ENCODE measurements around the gene NXPE3. TPM values are rescaled to one million over a fixed set of nuclear protein-coding genes. Genes with fewer than 3 reads are reported as not detected.
A peak's percentile ranks its signal among the peaks of the same experiment; 100 is the strongest.

The NXPE3 gene
- total RNA-seq, 1 donor = 11.2 TPM

GRCh38 chr3:101803173-101803782 is 24.3 kb downstream of the NXPE3 start:
- no peak overlapping the region for H2AFZ ChIP-seq (ENCODE audit: low read length)
- H3K36me3 ChIP-seq (ENCODE audit: insufficient read depth, low read length) = peaks cover 15% of the 10 kb centered on the region
- H3K79me2 ChIP-seq (ENCODE audit: insufficient read depth, low read length) = no peaks in the 10 kb centered on the region
- H3K4me1 ChIP-seq (ENCODE audit: insufficient read depth, low read length) = no peaks in the 10 kb centered on the region
- no peaks in the 10 kb centered on the region for H3K9me3 ChIP-seq (ENCODE audit: low read depth, low read length)
- peaks cover 3% of the 10 kb centered on the region for H4K20me1 ChIP-seq (ENCODE audit: insufficient read depth, low read length)
- no peak overlapping the region for H3K4me3 ChIP-seq (ENCODE audit: insufficient read depth, low read length)
- peak; percentile 89 for TF ChIP-seq CTCF (IDR thresholded peaks at IDR 0.05; ENCODE audit: extremely low read depth, low read depth, low read length)
- no peak overlapping the region for H3K4me2 ChIP-seq (ENCODE audit: insufficient read depth, low read length)
- H3K27me3 ChIP-seq (ENCODE audit: insufficient read depth, low read length) = no peaks in the 10 kb centered on the region
- no peak overlapping the region for H3K27ac ChIP-seq (ENCODE audit: low read depth, low read length)
- DNase-seq (ENCODE audit: insufficient read length, low spot score, missing footprints) = peak; percentile 85

- Histone ChIP-seq H3K36me3 (ENCODE audit: insufficient read depth, low read length) (peaks cover 15% of the 10 kb centered on the region), H3K79me2 (ENCODE audit: insufficient read depth, low read length) (no peaks in the 10 kb centered on the region), H3K27me3 (ENCODE audit: insufficient read depth, low read length) (no peaks in the 10 kb centered on the region), H3K27ac (ENCODE audit: low read depth, low read length) (no peak overlapping the region), H2AFZ (ENCODE audit: low read length) (no peak overlapping the region), H3K4me2 (ENCODE audit: insufficient read depth, low read length) (no peak overlapping the region), H3K9me3 (ENCODE audit: low read depth, low read length) (no peaks in the 10 kb centered on the region), H3K4me3 (ENCODE audit: insufficient read depth, low read length) (no peak overlapping the region), H3K4me1 (ENCODE audit: insufficient read depth, low read length) (no peaks in the 10 kb centered on the region), H4K20me1 (ENCODE audit: insufficient read depth, low read length) (peaks cover 3% of the 10 kb centered on the region)
- TF ChIP-seq CTCF (IDR thresholded peaks at IDR 0.05; ENCODE audit: extremely low read depth, low read depth, low read length) = no peak
- no peak for DNase-seq (ENCODE audit: insufficient read length, low spot score, missing footprints)
Measured at GRCh38 chr3:101803939-101804338, 24.9 kb downstream of the NXPE3 start.

- Histone ChIP-seq H2AFZ (ENCODE audit: low read length) (no peak overlapping the region), H3K27me3 (ENCODE audit: insufficient read depth, low read length) (no peaks in the 10 kb centered on the region), H3K79me2 (ENCODE audit: insufficient read depth, low read length) (no peaks in the 10 kb centered on the region), H3K4me3 (ENCODE audit: insufficient read depth, low read length) (no peak overlapping the region), H3K27ac (ENCODE audit: low read depth, low read length) (no peak overlapping the region), H3K36me3 (ENCODE audit: insufficient read depth, low read length) (peaks cover 9% of the 10 kb centered on the region), H3K4me2 (ENCODE audit: insufficient read depth, low read length) (no peak overlapping the region), H3K9me3 (ENCODE audit: low read depth, low read length) (no peaks in the 10 kb centered on the region), H3K4me1 (ENCODE audit: insufficient read depth, low read length) (no peaks in the 10 kb centered on the region), H4K20me1 (ENCODE audit: insufficient read depth, low read length) (peaks cover 3% of the 10 kb centered on the region)
- TF ChIP-seq CTCF (IDR thresholded peaks at IDR 0.05; ENCODE audit: extremely low read depth, low read depth, low read length) = no peak
- no peak for DNase-seq (ENCODE audit: insufficient read length, low spot score, missing footprints)
Measured at GRCh38 chr3:101806491-101806890, 27.5 kb downstream of the NXPE3 start.

GRCh38 chr3:101807888-101808287 is 28.9 kb downstream of the NXPE3 start:
- Histone ChIP-seq H3K79me2 (ENCODE audit: insufficient read depth, low read length) (no peaks in the 10 kb centered on the region), H2AFZ (ENCODE audit: low read length) (no peak overlapping the region), H3K36me3 (ENCODE audit: insufficient read depth, low read length) (peaks cover 5% of the 10 kb centered on the region), H4K20me1 (ENCODE audit: insufficient read depth, low read length) (peaks cover 3% of the 10 kb centered on the region), H3K27ac (ENCODE audit: low read depth, low read length) (no peak overlapping the region), H3K4me3 (ENCODE audit: insufficient read depth, low read length) (no peak overlapping the region), H3K4me2 (ENCODE audit: insufficient read depth, low read length) (no peak overlapping the region), H3K4me1 (ENCODE audit: insufficient read depth, low read length) (no peaks in the 10 kb centered on the region), H3K27me3 (ENCODE audit: insufficient read depth, low read length) (no peaks in the 10 kb centered on the region), H3K9me3 (ENCODE audit: low read depth, low read length) (no peaks in the 10 kb centered on the region)
- DNase-seq (ENCODE audit: insufficient read length, low spot score, missing footprints) = no peak
- TF ChIP-seq CTCF (IDR thresholded peaks at IDR 0.05; ENCODE audit: extremely low read depth, low read depth, low read length) = no peak
